ENCODE results near the gene SLC22A4.

Gene SLC22A4

DNA sequence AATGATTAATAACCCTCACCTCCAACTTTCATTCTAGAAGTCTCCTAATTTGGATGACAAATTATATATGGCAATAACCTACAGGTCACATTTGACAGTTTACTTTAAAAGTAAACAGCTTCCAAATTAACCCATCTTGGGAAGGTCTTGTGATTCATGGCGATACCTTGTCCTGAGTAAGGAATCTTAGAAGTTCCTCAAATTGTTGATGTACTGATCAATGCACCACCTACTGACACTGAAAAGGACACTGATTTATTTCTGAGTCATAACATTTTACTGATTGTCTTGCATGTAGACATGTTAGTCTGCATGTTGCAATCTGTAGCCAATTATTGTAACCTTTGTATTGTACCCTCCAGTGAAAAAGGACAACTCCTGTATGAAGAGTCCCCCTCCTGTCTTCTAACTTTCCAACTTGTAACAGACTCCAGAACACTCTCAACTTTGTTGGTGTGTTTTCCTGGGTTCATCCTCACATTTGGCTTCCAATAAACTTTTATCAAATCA is 59.3 kb downstream of the SLC22A4 start:
- no peak for DNase-seq

DNA sequence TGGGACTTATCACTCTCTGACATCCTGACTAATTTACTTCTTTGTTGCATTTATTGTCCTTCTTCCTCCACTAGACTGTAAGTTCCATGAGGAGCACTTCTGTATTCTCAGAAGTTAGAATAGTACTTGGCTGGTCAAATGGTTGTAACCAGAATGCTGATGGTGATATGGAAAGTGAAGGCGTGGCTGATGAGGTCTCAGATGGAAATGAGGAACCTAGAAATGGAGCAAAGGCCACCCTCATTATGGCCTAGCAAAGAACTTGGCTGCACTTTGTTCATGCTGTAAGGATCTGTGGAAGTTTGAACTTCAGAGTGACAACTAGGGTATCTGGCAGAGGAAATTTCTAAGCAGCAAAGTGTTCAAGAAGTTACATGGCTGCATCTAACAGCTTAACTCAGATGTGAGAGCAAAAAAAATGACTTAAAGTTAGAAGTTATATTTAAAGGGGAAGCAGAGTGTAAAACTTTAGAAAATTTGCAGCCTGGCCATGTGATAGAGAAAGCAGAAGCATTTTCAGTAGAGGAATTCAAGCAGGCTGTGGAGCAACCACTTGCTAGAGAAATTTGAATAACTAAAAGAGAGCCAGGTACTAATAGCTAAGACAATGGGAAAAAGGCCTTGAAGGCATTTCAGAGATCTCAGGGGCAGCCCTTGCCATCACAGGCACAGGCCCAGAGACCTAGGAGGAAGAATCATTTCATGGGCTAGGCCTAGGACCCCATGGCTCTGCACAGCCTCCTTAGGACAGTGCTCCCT is 60.4 kb downstream of the SLC22A4 start:
- no peak for DNase-seq

DNA sequence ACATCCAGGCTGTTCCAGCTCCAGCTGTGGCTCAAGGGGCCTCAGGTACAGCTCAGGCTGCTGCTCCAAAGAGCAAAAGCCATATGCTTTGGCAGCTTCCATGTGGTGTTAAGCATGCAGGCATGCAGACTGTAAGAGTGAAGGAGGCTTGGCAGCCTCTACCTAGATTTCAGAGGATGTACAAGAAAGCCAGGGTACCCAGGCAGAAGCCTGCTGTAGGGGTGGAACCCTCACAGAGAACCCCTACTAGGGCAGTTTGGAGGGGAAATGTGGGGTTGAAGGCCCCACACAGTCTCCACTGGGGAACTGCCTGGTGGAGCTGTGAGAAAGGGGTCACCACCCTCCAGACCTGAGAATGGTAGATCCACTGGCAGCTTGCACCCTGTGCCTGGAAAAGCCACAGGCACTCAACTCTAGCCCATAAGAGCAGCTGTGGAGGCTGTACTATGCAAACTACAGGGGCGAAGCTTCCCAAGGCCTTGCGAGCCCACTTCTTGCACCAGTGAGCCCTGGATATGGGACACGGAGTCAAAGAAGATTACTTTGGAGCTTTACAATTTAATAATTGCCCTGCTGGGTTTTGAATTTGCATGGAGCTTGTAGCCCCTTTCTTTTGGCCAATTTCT is 61.1 kb downstream of the SLC22A4 start:
- DNase-seq, result no peak

DNA sequence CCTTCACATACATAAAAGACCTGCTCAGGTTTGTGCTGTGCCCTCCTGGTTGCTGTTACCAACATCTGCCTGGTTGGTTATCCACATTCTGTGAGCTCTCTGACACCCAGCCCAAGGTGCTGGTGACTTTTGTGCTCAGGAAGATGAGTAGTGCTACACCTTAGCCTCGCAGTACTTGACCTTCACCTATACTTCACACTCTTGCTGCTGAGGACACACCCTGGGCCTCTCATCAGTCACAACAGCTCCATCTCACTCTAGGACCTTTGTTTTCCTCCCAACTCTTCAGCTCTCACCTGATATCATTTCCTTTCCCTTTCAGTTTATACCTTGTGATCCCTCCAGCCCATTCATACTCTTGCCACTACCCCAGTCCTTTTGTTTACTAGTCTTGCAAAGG is 64.6 kb downstream of the SLC22A4 start:
- no peak for DNase-seq

DNA sequence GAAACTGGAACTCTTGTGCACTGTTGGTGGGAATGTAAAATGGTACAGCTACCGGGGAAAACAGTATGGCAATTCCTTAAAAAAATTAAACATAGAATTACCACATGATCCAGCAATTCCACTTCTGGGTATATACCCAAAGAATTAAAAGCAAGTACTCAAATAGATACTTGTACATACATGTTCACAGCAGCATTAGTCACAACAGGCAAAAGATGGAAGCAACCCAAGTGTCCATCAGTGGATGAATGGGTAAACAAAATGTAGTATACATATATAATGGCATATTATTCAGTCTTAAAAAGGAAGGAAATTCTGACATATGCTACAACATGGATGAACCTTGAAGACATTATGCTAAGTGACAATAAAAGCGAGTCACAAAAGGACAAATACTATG is 67.9 kb downstream of the SLC22A4 start:
- DNase-seq, result no peak

DNA sequence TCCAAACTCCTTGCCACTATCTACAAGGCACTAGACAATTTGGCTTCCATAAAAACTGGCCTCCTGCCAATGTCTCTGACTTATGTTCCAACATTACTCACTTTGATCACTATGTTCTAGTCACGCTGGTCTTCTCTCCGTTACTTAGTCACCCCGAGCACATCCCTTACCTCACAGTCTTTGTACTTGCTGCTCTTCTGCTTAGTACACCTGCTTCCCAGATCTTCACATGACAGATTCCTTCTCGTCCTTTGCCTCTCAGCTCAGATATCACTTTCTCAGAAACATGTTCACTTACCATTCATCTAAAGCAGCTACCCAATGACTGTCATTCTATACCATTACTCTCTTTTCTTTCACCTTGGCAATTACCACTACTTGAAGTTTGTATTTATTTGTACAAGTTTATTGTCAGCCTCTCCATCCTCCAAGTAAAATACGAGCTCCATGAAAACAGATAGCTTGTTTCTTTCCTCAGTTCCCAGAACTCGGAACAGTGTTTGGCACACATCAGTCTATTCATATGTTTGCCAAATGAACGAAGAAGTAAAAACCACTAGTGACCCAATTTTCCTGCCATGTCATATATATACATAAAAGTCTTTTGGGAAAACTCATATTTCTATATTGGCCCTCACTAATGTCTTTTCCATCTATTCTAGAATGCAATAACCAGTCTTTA is 69.4 kb downstream of the SLC22A4 start:
- DNase-seq, result no peak

DNA sequence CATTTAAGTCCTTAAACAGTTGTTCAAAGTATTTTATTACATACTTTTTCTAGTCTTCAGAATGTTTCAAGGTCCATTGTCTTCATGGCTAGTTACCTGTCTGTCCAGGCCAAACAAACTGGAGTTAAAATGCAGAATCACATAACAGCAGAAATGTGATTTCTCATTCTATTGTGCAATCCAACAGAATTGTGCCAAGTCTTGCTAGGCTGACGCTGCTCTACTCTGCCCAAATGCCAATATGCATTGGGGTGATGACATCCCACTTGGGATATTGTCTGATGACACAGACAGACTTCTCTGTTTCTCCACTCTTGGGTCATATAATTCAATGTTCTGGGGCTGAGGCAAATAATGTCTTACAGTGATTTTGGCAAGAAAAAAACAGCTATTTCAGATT is 70.1 kb downstream of the SLC22A4 start:
- no peak for DNase-seq

DNA sequence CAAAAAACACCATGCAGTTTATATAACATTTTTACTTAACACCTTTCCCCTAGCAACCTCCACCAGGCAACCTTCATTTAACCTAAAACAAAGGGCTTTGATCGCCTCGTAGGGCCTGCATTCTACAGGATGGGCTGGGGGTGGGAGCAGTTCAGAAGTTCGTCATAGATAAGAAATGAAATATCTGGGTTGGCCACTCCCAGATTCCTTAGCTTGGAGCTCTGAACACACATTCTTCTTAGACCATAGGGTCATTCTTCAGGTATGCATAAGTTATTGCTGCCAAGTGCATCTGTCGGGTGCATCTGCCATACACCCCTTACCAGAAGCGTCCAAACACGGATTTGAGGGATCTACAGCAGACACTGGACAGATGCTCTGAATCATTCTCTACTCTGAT is 71.0 kb downstream of the SLC22A4 start:
- DNase-seq, result no peak

DNA sequence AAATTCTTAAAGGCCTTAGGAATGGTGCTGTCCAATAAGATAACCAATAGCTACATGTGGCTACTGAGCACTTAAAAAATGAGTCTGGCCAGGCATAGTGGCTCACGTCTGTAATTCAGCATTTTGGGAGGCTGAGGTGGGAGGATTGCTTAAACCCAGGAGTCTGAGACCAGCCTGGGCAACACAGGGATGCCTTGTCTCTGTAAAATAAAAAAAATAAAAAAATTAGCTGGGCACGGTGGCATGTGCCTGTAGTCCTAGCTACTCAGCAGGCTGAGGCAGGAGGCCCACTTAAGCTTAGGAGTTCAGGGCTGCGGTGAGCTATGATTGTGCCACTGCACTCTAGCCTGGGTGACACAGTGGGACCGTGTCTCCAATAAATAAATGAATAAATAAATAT is 74.0 kb downstream of the SLC22A4 start:
- no peak for DNase-seq

DNA sequence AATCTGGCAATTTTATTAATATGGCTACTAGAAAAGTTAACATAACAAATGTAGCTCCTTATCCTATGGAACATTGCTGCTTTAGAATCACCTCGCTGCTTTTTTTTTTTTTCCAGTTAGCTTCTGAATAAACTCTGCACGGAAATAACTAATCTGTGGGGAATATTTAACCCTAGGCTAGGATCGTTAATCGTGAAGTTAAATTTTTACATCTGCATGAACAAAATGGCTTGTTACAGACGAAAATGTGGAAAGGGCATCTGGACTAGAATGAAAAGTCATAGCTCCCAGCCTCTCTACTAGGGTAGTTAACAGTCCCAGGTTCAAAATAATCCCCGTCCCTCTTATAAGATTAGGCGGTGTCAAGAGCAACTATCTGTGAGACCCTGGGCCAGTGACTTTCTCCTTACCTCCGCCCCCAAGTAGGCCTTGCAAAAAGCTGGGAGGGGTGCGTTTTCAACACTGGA is 74.8 kb downstream of the SLC22A4 start:
- DNase-seq, result no peak

DNA sequence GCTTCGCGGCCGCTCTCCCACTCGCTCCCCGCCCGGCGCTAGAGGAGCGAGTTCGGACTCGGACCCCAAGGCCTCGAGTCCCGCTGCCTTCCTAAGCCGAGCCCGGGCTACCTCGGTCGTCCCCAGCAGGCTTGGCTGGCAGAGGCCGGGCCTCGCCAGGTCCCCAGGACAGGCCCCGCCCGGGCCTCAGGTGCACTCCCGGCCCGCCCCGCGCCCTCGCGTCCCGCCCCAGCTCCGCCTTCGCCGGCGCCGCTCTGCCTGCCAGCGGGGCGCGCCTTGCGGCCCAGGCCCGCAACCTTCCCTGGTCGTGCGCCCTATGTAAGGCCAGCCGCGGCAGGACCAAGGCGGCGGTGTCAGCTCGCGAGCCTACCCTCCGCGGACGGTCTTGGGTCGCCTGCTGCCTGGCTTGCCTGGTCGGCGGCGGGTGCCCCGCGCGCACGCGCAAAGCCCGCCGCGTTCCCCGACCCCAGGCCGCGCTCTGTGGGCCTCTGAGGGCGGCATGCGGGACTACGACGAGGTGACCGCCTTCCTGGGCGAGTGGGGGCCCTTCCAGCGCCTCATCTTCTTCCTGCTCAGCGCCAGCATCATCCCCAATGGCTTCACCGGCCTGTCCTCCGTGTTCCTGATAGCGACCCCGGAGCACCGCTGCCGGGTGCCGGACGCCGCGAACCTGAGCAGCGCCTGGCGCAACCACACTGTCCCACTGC is 75.4 kb downstream of the SLC22A4 start, which contains the start of gene SLC22A5:
Gene SLC22A5 (plus strand): TSS at position 237 of the 707 bp plus-strand sequence. CDS start 263 bp downstream, at position 500.
- DNase-seq, result no peak

DNA sequence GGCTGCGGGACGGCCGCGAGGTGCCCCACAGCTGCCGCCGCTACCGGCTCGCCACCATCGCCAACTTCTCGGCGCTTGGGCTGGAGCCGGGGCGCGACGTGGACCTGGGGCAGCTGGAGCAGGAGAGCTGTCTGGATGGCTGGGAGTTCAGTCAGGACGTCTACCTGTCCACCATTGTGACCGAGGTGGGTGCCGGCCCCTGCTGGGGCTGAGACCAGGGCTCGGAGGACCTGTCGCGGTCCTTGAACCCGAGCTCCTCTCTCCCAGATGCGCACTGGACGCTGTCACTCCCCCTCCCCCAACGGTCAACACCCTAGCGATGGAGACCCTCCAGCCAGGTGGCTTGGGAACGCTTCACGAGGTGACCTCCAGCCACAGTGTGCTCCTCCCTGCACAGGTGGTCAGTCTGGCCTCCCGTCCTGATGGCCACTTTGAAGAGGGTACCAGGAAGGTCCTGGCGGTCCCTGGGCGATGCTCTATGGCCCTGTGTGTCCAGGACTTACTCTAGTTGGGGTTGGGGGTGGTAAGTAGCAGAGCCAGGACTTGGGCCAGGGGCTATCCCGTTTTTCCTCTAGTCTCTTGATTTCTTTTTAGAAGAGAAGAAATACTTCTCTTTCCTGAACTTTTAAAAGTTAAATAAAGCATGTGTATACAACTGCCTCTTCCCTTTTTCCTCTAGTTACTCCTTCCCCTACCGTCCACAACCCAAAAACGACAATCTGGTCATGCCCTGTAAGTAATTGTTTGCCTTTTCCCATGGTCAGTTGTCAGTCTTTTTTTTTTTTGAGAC is 76.2 kb downstream of the SLC22A4 start:
- DNase-seq, result no peak

DNA sequence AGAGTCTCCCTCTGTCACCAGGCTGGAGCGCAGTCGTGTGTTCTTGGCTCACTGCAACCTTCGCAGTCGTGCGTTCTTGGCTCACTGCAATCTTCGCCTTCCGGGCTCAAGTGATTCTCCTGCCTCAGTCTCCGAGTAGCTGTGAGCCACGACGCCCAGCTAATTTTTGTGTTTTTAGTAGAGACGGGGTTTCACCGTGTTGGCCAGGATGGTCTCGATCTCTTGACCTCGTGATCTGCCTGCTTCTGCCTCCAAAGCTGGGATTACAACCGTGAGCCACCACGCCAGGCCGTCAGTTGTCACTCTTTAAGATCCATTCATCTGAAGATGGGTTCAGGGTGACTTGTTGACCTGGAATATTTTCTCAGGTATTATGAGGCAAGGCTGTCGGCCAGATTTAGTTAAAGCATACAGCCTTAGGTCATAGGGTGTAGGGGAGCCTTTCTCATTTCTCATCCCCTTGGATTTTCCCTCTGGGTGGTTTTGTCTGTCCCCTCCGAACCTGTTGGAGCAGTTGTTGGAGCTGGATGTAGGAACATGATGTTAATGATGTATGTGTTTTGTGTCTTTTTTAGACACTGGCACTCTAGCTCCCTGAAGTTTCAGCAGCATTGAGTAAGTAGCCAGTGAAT is 76.9 kb downstream of the SLC22A4 start:
- DNase-seq, result no peak

DNA sequence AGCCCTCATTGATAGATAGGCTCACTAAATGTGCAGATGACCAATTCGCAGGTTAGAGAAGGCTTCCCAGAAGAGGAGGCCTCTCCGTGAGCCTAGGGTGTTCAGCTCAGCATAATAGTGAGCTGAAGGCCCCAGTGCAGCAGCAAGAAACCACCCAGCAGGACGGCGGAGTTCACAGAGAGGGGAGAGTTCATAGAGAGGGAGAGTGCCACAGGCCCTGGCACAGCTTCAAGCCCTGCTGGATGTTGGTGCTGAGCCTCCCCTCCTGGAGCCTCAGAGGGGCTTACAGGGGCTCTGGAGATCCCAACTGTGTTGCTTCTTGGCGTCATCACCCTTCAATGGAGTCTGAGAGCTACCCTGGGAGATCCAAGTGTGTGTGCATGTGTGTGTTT is 77.4 kb downstream of the SLC22A4 start:
- no peak for DNase-seq

DNA sequence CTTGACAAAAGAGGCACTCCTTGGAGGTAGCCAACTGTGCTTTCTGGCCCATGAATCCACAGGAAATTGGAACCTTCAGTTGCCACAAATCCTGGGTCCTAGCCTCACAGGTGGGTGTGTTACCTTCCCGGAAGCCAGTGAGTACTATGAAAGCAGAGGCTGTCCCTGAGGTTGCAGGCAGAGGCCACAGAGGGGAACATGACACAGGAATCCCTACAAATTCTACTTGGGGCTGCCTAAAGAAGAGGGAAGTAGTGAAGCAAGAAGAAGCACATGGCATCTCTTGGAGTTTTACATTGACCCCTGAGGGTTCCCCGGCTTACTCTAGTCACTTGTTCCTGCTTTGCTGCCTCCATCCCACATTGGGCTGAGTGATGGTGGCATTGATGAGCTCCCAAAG is 77.9 kb downstream of the SLC22A4 start:
- DNase-seq, result no peak

DNA sequence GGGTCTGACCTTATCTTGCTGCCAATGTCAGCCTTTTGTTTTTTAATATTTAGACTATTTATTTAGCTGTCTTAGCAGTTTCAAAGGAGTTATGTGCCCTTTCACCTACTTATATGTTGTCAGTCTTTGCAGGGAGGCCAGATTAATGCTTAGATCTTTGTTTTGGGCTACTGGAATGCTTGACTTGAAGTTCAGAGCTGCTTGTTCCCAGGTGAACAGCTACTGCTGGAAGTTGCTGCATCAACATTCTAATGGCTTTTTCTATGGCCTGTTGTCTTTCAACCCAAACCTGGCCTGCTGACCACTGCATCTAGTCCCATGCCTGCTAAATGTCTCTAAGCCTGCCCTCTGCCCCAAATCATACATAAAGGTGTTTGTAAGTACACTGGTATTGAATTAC is 78.3 kb downstream of the SLC22A4 start:
- no peak for DNase-seq

DNA sequence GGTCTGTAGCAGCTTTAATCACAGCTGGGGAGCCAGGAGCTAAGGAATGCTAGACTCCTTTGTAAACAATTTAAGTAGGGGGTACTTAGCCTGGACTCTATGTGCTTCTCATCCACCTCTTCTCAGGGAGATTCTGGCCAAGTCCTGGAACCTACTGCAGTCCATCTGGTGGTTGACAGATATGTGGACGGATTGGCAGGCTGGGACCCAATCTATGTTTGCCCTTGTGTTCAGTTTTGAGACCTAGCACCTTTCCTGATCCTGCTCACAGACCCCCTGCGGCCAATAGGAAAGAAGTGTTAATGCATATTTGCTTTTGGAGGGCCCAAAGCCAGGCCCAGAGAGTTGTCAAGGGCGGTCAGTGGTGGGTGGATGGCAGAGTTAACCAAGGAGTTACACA is 81.8 kb downstream of the SLC22A4 start:
- no peak for DNase-seq

DNA sequence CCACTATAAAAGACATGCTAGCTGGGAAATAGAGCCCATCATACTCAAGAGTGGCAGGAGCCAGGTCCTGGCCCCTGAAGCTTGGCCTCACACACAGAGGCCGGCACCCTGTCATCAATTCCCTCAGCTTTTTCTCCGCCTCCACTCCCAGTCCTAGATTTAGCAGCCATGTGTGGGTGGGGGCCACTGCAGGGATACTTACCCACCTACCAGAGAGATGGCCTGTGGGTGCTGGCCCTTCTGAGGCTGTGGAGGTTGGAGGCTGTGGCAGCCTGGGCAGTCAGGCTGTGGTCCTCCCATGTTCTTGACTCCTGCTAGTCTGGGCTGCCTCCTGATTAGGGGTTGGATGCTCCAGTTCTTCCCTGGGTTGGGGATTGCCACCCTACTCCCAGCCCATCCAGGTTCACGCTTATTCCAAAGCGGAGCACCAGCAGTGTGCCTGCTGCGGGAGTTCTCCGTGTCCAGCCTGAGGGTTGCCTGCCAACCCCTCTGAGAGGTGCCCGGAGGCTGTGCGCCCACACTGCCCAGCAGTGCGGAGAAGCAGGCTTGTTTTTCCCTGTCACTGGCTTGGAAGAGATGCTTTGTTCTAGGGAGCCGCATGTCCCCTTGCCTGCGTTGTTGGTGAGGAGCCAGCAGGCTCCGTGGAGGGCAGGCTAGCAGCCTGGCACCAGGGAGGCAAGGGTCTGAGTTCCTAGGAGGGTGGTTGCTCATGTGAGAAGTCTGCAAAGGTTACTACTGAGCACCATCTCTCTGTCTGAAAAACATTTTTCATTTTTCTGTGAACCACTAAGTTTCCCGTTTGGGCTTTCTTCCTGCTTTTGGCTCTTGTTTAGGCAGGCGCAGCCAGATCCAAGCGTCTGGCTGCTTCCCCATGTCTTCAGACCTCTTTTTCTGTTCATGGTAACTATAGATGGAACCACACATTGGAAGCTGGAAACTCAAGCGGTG is 82.8 kb downstream of the SLC22A4 start:
- no peak for DNase-seq

DNA sequence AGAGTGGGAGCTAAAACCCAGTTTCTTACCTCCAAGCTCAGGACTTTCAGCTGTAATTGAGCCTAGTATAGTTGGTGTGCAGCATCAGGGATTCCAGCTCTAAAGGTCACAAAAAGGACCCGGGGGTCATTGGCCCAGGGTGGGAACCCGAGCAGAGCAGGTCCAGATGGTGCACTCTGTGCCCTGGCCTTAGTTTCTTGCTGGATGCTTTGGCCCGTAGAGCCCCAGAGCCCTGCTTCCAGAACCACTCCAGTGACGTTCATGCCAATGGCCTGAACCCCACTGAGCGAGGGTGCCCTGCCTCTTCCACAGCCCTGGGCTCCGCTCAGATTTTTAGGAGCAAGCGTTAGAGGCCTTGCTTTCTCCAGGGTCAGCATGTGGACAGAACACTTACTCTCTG is 83.5 kb downstream of the SLC22A4 start:
- DNase-seq, result no peak

DNA sequence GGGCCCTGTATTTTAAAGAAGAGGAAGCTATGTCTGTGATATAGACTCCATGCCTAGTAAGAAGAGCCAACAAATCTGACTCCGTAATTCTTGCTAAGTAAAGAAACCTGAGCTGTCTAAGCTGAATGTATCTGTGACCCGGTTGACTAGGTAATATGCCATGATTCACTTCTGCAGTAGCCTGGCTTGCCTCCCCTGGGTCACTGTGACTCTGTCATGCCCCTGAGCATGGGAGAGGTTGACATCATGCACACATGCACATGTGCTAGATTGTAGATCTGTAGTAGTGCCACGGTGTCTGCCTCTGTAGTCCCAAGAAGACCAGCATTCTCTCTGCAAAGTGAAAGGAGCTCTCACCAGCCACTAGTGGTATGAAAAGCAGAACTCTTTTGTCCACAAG is 84.4 kb downstream of the SLC22A4 start:
- DNase-seq, result no peak

DNA sequence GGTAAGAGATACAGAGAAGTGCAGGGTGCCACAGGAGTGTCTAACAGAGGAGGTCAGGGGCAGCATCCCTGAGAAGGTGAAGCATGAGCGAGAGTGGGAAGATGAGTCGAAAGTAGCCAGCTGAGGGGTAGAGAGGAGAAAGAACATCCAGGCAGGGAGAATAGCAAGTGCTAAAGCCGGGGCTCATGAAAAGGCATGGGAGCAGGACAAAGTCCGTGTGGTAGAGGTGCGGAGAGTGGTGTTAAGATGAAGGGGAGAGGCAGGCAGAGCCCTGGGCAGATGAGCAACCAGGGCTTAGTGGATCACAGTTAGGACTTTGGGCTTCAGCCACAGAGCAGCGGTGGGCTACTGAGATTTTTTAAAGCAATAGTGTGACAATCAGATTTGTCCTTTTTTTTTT is 85.9 kb downstream of the SLC22A4 start:
- no peak for DNase-seq
